Neutrophil (primary cell): ENCODE data around the gene COQ9.

Experiments
- H3K27ac ChIP-seq: fragments of 200-600 bp; sonication (generic); 2 replicates; pipeline ENCODE4 v1.5.1; 2016; ENCODE audit warnings: mild to moderate bottlenecking, moderate library complexity
- H3K27me3 ChIP-seq: fragments of 200-600 bp; sonication (generic); 2 replicates; pipeline ENCODE4 v1.6.0; 2016; ENCODE audit warnings: mild to moderate bottlenecking
- H3K36me3 ChIP-seq: fragments of 200-600 bp; sonication (generic); 2 replicates; pipeline ENCODE4 v1.5.1; 2017
- H3K4me1 ChIP-seq, 2 experiments: fragments of 200-600 bp in 1 of 2; sonication (generic) in 1 of 2; 1 replicate in 1 of 2; 2 replicates in 1 of 2; pipeline versions ENCODE4 v1.5.1 to v1.6.1; 2013 to 2016; ENCODE audit warnings: low read depth in 1 of 2, low read length in 1 of 2, mild to moderate bottlenecking in 1 of 2, moderate library complexity in 1 of 2; ENCODE audit not compliant: control insufficient read depth in 1 of 2, insufficient read depth in 1 of 2
- H3K4me3 ChIP-seq, 2 experiments: fragments of 200-600 bp in 1 of 2; sonication (generic) in 1 of 2; 1 replicate in 1 of 2; 2 replicates in 1 of 2; pipeline ENCODE4 v1.5.1; 2013 to 2016; ENCODE audit warnings: low read depth in 1 of 2, low read length in 1 of 2, mild to moderate bottlenecking in 1 of 2, moderate library complexity in 1 of 2
- H3K9me3 ChIP-seq: fragments of 200-600 bp; sonication (generic); 2 replicates; pipeline ENCODE4 v1.5.1; 2016
- TF ChIP-seq, protein P1 (sequence below): fragments of 200-600 bp; sonication (generic); IDR thresholded peaks from 2 replicates; pipeline ENCODE4 v1.5.1; 2016; ENCODE audit warnings: antibody characterized with exemption

Gene COQ9

DNA sequence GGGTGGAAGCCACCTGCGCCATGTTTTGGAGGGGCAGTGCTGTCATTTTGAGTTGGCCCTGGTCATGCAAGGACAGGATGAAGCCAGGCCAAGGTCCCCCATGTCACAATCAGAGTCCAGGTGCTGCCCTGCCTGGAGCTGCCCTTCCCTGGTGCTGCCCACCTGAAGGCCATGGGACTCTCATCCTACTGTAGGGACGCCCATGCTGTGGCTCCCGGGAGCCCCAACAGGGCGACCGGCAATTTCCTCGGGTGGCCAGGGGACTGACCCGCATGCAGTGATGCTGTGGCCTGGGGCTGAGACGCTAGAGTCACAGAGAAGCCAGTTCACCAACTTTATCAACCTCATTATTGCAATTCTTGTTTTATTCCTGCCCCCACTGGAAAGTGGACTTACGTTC lies 34.7 kb upstream of the COQ9 start:
- Histone ChIP-seq H3K4me3 (no peak overlapping the region), H3K9me3 (no peaks in the 10 kb centered on the region), H3K27ac (no peak overlapping the region), H3K27me3 (peaks cover 22% of the 10 kb centered on the region), H3K4me1 (peaks cover 10% of the 10 kb centered on the region in 2 experiments), H3K36me3 (no peaks in the 10 kb centered on the region)
- TF ChIP-seq, protein P1, sequence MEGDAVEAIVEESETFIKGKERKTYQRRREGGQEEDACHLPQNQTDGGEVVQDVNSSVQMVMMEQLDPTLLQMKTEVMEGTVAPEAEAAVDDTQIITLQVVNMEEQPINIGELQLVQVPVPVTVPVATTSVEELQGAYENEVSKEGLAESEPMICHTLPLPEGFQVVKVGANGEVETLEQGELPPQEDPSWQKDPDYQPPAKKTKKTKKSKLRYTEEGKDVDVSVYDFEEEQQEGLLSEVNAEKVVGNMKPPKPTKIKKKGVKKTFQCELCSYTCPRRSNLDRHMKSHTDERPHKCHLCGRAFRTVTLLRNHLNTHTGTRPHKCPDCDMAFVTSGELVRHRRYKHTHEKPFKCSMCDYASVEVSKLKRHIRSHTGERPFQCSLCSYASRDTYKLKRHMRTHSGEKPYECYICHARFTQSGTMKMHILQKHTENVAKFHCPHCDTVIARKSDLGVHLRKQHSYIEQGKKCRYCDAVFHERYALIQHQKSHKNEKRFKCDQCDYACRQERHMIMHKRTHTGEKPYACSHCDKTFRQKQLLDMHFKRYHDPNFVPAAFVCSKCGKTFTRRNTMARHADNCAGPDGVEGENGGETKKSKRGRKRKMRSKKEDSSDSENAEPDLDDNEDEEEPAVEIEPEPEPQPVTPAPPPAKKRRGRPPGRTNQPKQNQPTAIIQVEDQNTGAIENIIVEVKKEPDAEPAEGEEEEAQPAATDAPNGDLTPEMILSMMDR = no peak

DNA sequence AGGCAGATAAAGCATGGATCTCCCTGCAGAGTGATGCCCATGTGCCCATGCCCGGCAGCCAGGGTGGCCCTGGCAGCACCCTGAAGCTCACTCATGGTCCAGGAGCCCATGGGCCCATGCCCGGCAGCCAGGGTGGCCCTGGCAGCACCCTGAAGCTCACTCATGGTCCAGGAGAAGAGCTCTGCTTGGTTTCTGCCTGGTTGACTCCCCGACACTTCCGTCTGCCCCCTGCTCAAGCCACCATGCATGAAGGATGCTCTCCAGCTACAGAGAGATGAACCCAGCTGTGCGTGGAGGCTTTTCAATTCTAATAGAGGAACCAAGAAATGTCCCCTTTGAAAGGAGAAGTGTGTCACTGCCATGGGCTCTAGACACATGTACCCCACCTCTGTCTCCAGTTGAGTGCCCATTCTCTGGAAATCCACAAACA lies 34.0 kb upstream of the COQ9 start:
- H3K36me3 ChIP-seq = no peaks in the 10 kb centered on the region
- H3K4me1 ChIP-seq = peaks cover 10% of the 10 kb centered on the region in 2 experiments
- no peak overlapping the region for H3K4me3 ChIP-seq
- no peaks in the 10 kb centered on the region for H3K9me3 ChIP-seq
- no peak overlapping the region for H3K27ac ChIP-seq
- peaks cover 22% of the 10 kb centered on the region for H3K27me3 ChIP-seq
- TF ChIP-seq, protein P1 = no peak

DNA sequence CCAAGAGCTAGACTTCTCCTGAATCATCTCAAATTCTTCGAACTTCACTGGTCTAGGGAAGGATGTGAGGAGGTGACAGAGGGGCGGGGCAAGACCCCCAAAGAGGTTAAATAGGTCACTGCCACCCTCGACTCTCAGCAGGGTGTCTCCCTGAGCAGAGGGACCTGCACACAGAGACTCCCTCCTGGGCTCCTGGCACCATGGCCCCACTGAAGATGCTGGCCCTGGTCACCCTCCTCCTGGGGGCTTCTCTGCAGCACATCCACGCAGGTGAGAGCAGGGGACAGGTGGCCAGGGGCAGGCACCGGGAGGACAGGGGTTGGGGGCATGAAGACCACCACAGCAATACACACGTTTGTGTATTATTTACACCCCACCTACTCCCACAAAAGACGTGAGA lies 33.5 kb upstream of the COQ9 start:
- Histone ChIP-seq H3K9me3 (no peaks in the 10 kb centered on the region), H3K27ac (no peak overlapping the region), H3K36me3 (no peaks in the 10 kb centered on the region), H3K4me1 (peaks cover 10 to 11% of the 10 kb centered on the region in 2 experiments), H3K27me3 (peaks cover 22% of the 10 kb centered on the region), H3K4me3 (no peak overlapping the region)
- TF ChIP-seq, protein P1 = no peak

DNA sequence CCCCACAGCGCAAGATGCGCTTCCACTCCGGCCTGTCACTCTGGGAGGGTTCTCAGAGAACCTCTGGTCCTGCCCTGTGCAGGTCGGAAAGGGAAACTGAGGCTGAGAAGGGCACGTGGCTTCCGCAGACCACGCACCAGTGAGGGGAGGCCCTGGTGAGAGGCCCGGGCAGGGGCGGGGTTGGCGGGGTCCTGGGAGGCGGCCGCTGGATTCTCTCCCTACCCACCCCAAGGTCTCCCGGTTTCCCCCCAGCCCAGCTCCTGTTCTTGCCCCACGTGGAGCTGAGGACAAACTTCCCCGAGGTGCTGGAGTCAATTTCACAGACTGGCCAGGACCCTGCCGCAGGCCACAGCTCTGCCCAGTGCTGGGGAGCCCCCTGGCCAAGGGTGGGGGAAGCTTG lies 31.2 kb upstream of the COQ9 start:
- Histone ChIP-seq H3K27me3 (peaks cover 16% of the 10 kb centered on the region), H3K4me3 (no peak overlapping the region), H3K9me3 (no peaks in the 10 kb centered on the region), H3K36me3 (no peaks in the 10 kb centered on the region), H3K27ac (no peak overlapping the region), H3K4me1 (peaks cover 14 to 16% of the 10 kb centered on the region in 2 experiments)
- TF ChIP-seq, protein P1 = no peak

DNA sequence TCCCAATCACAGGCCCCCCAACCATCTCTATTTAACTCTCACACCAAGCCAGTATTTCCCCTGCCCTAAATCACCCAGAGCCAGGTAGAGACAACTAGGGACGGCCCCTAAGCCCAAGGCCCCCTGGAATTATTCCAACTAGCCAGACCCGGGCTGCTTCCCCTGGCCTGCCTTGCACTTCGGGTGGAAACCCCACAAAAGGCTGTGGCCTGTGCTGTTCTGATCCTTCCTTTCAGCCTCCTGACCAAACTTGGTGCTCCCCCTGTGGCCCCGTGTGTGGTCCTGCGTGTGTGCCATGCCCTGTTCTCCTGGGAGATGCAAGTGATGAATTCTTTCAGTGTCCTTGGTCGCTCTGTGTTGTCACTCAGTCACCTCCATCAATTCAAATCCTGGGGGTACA lies 27.8 kb upstream of the COQ9 start:
- peak overlapping the region; percentile 31 for H3K27ac ChIP-seq
- TF ChIP-seq, protein P1 = no peak
- peaks cover 14 to 16% of the 10 kb centered on the region in 2 experiments for H3K4me1 ChIP-seq
- H3K4me3 ChIP-seq = no peak overlapping the region
- H3K27me3 ChIP-seq = peaks cover 10% of the 10 kb centered on the region
- no peaks in the 10 kb centered on the region for H3K36me3 ChIP-seq
- no peaks in the 10 kb centered on the region for H3K9me3 ChIP-seq
